MCF 10A (cell line): Measurements from ENCODE around the gene PJA1. TPM values are rescaled to one million over a fixed set of nuclear protein-coding genes. Genes with fewer than 3 reads are reported as not detected.

Source experiments
- BruUV-seq: library from RNA; stranded (reverse); fragments of 400-500 nt; replicated peaks from 2 replicates; lab custom pipeline; 2021; lab: Mats Ljungman, UMichigan
- CTCF ChIA-PET: fragments of 300-600 bp; sonication (Branson Sonifier 250); formaldehyde crosslinking; extraction: SDS; loops from one replicate; lab custom pipeline; 2021; ENCODE audit warnings: antibody characterized with exemption, inconsistent platforms; lab: Yijun Ruan, JAX
- POLR2A ChIA-PET: fragments of 300-600, 350-650 bp; sonication (Branson Sonifier 250); formaldehyde crosslinking; extraction: SDS; loops from one replicate; lab custom pipeline; 2020; ENCODE audit warnings: antibody characterized with exemption, inconsistent platforms; lab: Yijun Ruan, JAX
- DNase-seq: peaks from one replicate; pipeline ENCODE4 v3.0.0-alpha.2; 2018; ENCODE audit not compliant: unreplicated experiment
- H3K27ac Mint-ChIP-seq: one replicate; pipeline ENCODE4 v1.8.0; 2022; ENCODE audit warnings: mild to moderate bottlenecking, low read depth, mixed read lengths; ENCODE audit not compliant: unreplicated experiment
- H3K27me3 Mint-ChIP-seq: one replicate; pipeline ENCODE4 v1.8.0; 2022; ENCODE audit warnings: mixed read lengths; ENCODE audit not compliant: insufficient read depth, unreplicated experiment
- H3K36me3 Mint-ChIP-seq: one replicate; pipeline ENCODE4 v1.8.0; 2022; ENCODE audit warnings: mild to moderate bottlenecking, moderate library complexity, mixed read lengths; ENCODE audit not compliant: insufficient read depth, unreplicated experiment
- H3K4me1 Mint-ChIP-seq: one replicate; pipeline ENCODE4 v1.8.0; 2022; ENCODE audit warnings: mixed read lengths; ENCODE audit not compliant: insufficient read depth, unreplicated experiment
- H3K4me3 Mint-ChIP-seq: one replicate; pipeline ENCODE4 v1.8.0; 2022; ENCODE audit warnings: mild to moderate bottlenecking, moderate library complexity, mixed read lengths; ENCODE audit not compliant: unreplicated experiment
- H3K9me3 Mint-ChIP-seq: one replicate; pipeline ENCODE4 v1.8.0; 2022; ENCODE audit warnings: mixed read lengths; ENCODE audit not compliant: unreplicated experiment
- CTCF ChIP-seq: fragments of 200-600 bp; IDR thresholded peaks from one replicate; pipeline ENCODE4 v1.8.0; 2022; ENCODE audit warnings: antibody characterized with exemption, mild to moderate bottlenecking; ENCODE audit not compliant: unreplicated experiment
- intact Hi-C: fragments of 100-400 bp; cut with micrococcal nuclease; formaldehyde crosslinking; loops from 2 replicates; pipeline ENCODE4 v1.14.1; 2022
- total RNA-seq: library from RNA; stranded (reverse); gene quantifications from 2 replicates; pipeline ENCODE4 v1.2.3, GENCODE V29; 2022

PJA1 gene
- total RNA-seq, 1 experiment from 2014 or later = 12.6 TPM

GRCh38 chrX:69196666-69197065, 31.4 kb upstream of the PJA1 start:
- no peak for TF ChIP-seq CTCF
- POLR2A ChIA-PET = no interaction called here

GRCh38 chrX:69195810-69196209, 30.6 kb upstream of the PJA1 start:
- no peak for DNase-seq
- POLR2A ChIA-PET = no interaction called here
- Mint-ChIP-seq H3K27ac (no peak overlapping the region), H3K36me3 (no peaks in the 10 kb centered on the region), H3K4me3 (no peak overlapping the region), H3K9me3 (no peaks in the 10 kb centered on the region), H3K27me3 (peaks cover 53% of the 10 kb centered on the region), H3K4me1 (peaks cover 7% of the 10 kb centered on the region)
- no peak for TF ChIP-seq CTCF
- intact Hi-C loops = no loop called here
- CTCF ChIA-PET = interaction anchor here (0.7 kb wide), 1 partner anchor 873 kb away, joined by 3 read pairs; no protein-coding TSS in a partner anchor
- no TSS peak for BruUV-seq

More at GRCh38 chrX:69196666-69197065, 31.4 kb upstream of the PJA1 start:
- CTCF ChIA-PET = interaction anchor here (0.7 to 1.5 kb wide), 2 partner anchors 26 to 874 kb away, joined by 3 read pairs; no protein-coding TSS in a partner anchor
- Mint-ChIP-seq H3K27me3 (peaks cover 55% of the 10 kb centered on the region), H3K36me3 (no peaks in the 10 kb centered on the region), H3K4me1 (peaks cover 7% of the 10 kb centered on the region), H3K27ac (no peak overlapping the region), H3K4me3 (no peak overlapping the region), H3K9me3 (no peaks in the 10 kb centered on the region)
- no TSS peak for BruUV-seq
- intact Hi-C loops = no loop called here
- no peak for DNase-seq

GRCh38 chrX:69195192-69195591, 29.9 kb upstream of the PJA1 start:
- Mint-ChIP-seq H3K9me3 (no peaks in the 10 kb centered on the region), H3K27ac (no peak overlapping the region), H3K36me3 (no peaks in the 10 kb centered on the region), H3K27me3 (peaks cover 57% of the 10 kb centered on the region), H3K4me1 (peaks cover 7% of the 10 kb centered on the region), H3K4me3 (no peak overlapping the region)
- CTCF ChIA-PET = interaction anchor here (0.6 kb wide), 1 partner anchor 16 kb away, joined by 3 read pairs; no protein-coding TSS in a partner anchor
- POLR2A ChIA-PET = no interaction called here
- intact Hi-C loops = no loop called here
- no TSS peak for BruUV-seq
- DNase-seq = no peak
- no peak for TF ChIP-seq CTCF

GRCh38 chrX:69192603-69193002, 27.4 kb upstream of the PJA1 start:
- Mint-ChIP-seq H3K9me3 (no peaks in the 10 kb centered on the region), H3K27me3 (peaks cover 65% of the 10 kb centered on the region), H3K4me3 (no peak overlapping the region), H3K4me1 (peaks cover 7% of the 10 kb centered on the region), H3K27ac (no peak overlapping the region), H3K36me3 (no peaks in the 10 kb centered on the region)
- CTCF ChIA-PET = interaction anchor here (0.6 kb wide), 1 partner anchor 46 kb away, joined by 3 read pairs; no protein-coding TSS in a partner anchor
- DNase-seq = no peak
- no peak for TF ChIP-seq CTCF
- intact Hi-C loops = no loop called here
- POLR2A ChIA-PET = no interaction called here
- no TSS peak for BruUV-seq
